ENCODE measurements around the gene RPP30.

GRCh38 chr10:90906596-90906995 lies 34.8 kb downstream of the RPP30 start:
- TF ChIP-seq CTCF (IDR thresholded peaks at IDR 0.05; ENCODE audit: low read depth, low read length) (no peak), EZH2phosphoT487 (IDR thresholded peaks at IDR 0.05; ENCODE audit: low read depth) (no peak)
